Stimulated activated CD8-positive, alpha-beta memory T cell treated with anti-CD3 and anti-CD28 coated beads, Interleukin-12 subunit alpha, Interleukin-12 subunit beta, amount 100 ng/mL, for 1 hour (primary cell): Measurements from ENCODE around the gene GALNT11.

Source experiments
- DNase-seq: peaks from one replicate; pipeline ENCODE4 v3.0.0-alpha.2; 2020; ENCODE audit warnings: low read depth

The GALNT11 gene

DNA sequence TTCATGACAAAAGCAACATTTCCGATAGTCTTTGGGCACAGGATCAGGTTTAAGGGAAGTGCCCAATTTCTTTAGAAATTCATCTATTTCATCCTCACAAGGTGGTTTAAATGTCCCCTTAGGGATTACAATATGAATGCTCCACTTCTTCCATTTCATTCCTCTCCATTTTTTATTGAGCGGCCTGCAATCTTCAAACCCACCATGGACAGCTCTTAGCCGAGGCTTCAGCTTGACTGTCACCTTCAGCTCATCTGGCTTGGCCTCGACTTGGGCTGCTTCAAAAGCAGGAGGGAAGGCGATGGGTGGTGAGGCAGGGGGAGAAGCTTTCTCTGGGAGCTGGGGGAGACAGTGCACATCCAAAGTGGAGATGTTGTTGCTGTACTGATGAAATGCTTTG lies 123.2 kb downstream of the GALNT11 start:
- no peak for DNase-seq

GRCh38 chr7:152149363-152149762 lies 123.9 kb downstream of the GALNT11 start:
- DNase-seq, result no peak

DNA sequence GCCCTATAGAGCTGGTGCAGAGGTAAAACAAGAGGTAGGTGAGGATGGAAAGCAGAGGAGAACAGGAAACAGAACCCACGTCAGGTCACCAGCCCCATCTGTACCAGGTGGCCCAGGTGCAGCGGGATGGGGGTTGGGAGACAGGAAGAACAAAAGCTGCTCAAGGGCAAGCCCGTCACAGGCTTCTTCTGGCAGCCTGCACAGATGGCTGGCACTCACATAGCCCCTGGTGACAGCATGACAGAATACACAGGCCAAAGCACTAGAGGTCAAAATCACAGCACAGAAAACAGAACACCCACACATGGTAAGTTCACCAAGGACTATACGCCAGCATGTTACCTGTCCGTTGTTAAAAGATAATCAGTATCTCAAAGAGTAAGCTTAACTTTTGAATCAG lies 126.8 kb downstream of the GALNT11 start:
- no peak for DNase-seq

GRCh38 chr7:152158801-152159587 lies 133.5 kb downstream of the GALNT11 start:
- DNase-seq, result no peak

DNA sequence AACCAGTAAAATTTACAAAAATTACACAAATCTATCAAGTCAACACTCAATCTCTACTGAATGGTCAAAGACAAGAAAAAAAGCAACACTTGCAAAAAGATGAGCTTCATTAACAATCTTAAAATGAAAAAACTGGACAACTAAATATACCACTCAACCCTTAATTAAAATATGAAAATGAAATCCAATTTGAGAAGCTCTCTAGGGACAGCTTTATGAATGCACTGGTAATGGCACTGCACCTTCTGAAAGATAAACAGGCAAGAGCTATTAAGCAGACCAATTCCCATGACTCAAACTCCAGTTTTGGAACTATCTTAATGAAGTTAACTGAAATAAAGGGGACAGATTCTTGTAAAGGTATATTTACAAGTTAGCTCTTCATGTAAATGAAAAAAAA lies 135.7 kb downstream of the GALNT11 start:
- DNase-seq, result no peak

GRCh38 chr7:152162287-152162686 lies 136.8 kb downstream of the GALNT11 start:
- no peak for DNase-seq
